Activated CD4-positive, alpha-beta T cell treated with anti-CD3 and anti-CD28 coated beads for 4 hours (primary cell): ENCODE measurements around the gene LRTM2.

Experiments used
- DNase-seq, 2 donors: peaks; one replicate each; pipeline ENCODE4 v3.0.0-alpha.2; 2020

Gene LRTM2

DNA sequence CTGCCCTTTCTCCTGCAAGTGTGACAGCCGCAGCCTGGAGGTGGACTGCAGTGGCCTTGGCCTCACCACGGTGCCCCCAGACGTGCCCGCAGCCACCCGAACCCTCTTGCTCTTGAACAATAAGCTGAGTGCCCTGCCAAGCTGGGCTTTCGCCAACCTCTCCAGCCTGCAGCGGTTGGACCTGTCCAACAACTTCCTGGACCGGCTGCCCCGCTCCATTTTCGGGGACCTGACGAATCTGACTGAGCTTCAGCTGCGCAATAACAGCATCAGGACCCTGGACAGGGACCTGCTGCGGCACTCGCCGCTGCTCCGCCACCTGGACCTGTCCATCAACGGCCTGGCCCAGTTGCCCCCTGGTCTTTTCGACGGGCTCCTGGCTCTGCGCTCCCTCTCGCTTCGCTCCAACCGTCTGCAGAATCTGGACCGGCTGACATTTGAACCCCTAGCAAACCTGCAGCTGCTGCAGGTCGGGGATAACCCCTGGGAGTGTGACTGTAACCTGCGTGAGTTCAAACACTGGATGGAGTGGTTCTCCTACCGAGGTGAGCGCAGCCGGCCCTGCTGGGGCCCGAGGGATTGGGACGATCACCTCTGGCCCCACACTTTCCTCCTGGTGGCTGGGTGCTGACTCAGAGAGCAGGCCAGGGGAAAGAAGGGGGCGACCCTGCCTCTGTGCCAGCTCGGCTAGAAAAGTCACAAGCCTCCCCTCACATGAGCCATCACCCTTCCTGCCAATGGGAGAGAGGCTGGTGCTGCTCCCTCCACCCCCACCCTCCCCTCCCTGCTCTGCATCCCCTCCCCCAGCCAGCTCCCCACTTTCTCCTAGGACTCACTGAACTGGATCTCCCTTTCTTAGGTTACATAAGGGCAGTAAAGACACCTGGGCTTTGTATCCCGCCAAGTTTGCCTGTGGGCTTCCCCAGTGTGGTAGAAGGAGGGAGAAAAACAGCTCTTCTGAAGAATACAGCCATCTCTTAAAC, 10.9 kb downstream of the LRTM2 start:
- no peak for DNase-seq

DNA sequence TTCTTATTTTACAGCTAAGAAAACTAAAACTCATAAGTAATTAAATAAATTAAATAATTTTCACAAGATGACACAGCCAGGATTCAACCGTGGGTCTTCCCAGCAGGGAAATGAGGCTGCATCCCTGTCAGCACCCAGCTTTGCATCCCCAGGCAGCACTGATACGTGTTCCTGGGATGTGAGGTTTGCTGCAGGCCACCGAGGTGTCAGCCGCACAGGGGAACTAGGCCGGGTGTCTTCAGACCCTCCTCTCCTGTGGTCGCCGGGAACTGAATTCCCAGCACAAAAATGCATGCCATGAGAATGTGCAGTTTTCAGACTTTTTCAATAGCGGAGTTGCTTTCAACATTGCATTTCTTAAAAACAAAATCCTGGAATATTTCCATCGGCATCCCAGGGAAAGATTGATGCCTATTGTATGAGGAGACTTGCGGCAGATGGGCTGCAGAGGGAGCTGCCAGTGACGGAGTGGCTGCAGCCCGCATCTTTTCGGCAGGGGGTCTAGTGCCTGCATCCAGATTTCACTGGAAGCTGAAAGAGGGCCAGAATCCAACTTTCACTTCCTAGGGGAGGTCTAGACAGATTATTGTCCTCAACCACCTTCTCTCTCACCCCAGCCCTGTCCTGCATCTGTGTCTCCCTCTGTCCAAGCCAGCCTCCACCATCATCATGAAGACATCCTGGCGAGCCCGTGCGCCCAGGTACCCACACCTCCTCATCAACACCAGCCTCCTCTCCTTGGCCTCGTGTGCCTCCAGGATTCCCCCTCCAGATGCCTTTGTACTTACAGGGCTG, 12.6 kb downstream of the LRTM2 start:
- no peak for DNase-seq

DNA sequence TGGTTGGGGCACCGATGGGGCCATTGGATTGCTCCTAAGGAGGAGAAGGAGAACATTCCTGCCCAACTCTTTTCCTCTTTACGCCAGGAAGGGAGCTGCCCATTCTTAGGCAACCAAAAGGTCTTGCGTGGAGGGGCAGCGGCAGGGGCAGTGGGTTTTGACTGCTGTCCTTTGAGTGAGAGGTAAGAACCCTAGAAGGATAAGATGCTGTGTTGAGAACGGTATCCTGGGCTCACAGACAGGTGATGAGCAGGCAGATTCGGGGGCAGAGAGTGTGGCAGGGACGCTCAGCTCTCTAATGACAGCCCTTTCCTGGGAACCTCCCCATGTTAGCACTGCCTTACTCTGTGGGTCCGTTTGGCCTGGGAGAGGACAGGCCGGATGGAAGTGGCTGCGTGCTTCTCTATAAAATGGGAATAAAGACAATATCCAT, 13.2 kb downstream of the LRTM2 start:
- DNase-seq = no peak

DNA sequence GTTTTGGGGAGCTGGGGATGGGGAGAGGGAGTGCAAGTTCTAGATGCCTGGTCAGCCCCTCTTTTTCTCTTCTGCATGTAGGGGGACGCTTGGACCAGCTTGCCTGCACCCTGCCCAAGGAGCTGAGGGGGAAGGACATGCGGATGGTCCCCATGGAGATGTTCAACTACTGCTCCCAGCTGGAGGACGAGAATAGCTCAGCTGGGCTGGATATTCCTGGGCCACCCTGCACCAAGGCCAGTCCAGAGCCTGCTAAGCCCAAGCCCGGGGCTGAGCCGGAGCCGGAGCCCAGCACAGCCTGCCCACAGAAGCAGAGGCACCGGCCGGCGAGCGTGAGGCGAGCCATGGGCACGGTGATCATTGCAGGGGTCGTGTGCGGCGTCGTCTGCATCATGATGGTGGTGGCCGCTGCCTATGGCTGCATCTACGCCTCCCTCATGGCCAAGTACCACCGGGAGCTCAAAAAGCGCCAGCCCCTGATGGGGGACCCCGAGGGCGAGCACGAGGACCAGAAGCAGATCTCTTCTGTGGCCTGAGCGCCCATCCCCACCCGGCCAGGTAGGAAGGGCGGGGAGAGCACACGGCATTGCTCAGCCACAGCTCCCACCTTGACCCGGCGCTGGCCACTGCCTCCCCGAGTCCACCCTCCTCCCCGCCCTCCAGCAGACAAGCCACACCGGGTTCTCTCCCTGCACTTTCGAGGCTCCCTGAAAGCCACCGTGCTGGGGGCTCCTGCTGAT, 14.0 kb downstream of the LRTM2 start:
- no peak for DNase-seq

DNA sequence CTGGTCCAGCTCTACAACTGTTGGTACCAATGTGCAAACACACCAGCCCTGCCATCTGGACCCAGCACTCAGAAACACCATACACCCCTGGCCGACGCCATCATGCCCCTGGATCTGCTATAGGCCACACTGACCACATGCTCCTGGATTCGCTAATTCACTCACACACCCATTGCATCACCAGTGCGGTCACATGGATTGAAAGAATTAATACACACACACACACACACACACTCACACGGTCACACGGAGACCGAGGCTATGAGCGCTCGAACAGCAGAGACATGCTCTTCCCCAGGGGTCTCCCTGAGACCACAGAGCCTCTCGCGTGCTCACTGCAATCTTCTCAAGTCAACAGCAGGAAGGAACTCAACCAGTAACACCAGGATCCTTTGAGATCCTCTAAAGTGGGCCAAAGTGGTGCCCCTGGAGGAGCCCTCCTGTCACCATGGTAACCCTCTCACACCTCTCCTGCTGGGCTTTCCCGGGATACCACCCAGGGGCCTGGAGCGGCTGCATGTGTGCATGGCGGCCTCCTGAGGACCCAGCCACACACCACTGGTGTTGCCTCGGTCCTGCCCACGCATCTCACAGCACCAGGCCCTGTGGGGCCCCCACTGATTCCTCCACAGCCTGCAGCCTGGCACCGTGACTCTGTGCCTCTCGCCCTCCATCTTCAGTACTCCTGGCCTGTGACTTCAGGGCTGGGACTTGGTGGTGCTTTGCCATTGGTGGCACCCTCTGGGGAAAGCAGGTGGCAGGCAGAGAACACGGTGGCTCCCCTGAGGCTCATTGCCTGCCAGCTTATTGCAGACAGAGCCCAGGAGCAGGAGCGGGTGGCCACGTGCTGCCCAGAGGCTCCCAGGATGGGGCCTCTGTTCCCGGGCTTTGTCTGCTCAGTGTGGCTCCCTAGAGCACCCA, 15.1 kb downstream of the LRTM2 start:
- no peak for DNase-seq

DNA sequence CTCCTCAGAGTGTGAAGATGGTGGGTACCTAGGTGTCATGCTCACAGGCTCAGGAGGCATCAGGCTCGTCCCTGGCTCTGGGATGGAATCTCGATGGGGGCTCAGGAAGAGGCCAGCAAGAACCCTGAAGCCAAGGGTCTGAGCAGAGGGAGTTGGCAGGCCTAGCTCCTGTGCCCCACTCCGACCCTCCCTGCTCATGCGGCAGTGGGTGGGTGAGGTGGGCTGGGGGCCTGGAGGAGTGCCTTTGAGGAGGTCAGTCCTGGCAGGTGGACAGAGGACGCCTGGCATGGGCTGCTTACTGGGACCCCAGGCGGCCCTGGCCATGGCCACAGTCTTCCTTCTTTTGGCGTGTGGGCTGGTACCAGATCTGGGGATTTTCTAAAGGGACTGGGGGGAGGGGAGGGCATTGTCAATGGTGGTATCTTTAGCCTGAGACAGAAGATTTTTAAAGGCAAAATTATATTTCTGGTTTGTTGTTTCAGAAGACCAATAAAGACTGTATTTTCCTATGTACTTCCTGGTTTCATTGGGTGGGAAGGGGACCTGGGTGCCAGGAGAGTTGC, 16.0 kb downstream of the LRTM2 start:
- no peak for DNase-seq

DNA sequence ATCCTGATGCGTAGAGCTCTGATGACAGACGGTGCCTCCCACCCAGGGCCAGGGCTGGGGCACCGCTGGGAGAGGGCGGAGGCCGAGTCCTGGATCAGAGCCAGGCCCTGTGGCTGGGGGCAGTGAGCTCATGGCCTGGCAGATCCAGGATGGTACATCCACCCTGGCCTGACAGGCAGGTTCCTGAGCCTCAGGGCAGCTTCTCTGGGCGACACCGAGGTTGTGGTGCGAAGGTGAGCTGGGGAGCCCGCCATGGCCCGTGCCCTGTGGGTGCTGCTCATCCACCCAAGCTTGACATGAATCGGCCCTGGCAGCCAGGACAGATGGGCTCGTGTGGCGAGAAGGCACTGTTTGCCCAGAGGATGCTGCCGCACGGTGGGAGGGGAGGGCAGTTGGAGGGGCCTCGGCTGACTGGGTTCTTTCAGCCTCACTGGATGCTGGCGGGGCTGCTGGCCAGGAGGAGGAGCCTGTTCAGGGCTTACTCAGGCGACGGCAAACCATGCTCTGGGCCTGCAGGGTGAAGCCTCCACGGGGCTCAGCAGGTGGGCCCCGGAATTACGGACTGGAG, 16.6 kb downstream of the LRTM2 start:
- DNase-seq = no peak

- DNase-seq = no peak
Observed at GRCh38 chr12:1837541-1838204, 17.3 kb downstream of the LRTM2 start.

DNA sequence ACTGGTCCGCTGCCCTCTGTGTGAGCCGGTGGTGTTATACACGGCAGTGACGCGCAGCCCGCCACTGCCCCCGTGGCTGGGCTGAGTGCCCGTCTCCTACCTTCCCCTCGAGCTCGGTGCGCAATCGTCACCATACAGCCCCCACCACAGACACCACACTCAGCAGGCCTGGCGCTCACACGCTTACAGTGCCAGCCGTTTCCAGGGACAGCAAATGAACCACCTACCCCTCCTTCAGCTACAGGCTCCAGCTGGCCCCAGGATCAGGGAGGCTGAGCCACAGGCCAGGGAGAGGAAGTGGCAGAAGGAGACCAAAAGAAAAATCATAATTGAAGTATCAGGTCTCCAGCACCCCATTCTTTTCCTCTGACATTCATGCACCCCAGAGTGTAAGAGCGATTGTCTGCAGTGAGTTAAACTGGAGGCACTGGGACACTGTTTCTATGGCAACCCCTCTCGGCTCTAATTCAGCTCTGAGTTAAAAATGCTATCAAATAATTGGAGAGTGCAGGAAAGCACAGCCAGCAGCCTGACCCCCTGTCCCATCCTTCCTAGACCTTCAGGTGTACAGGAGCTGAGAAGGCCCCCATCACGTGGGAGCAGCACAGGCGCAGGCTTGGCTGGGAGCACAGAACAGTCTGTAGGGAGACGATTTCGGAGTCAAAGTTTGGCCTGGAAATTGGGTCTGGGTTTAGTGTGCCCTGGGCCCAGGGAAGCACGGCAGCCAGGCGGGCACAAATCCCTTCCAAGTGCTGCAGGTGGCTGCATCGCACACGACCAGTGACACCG, 18.0 kb downstream of the LRTM2 start:
- no peak for DNase-seq

DNA sequence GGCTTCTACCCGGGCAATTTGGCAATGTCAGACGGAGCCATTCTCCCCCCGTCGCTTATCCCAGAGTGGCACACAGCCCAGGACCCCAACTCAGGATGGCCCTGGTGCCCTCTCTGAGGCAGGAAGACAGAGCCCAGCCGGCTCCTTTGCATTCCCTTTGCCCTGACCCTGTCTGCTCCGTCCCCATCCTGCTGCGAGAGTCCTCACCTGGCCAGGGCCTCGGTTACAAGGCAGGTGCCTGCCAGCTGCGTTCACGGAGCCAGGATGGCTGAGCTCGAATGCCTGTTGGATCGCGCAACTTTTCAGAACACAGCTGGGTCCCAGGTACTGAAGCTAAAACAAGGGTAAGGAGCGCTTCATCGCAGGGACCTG, 18.6 kb downstream of the LRTM2 start:
- DNase-seq = no peak

DNA sequence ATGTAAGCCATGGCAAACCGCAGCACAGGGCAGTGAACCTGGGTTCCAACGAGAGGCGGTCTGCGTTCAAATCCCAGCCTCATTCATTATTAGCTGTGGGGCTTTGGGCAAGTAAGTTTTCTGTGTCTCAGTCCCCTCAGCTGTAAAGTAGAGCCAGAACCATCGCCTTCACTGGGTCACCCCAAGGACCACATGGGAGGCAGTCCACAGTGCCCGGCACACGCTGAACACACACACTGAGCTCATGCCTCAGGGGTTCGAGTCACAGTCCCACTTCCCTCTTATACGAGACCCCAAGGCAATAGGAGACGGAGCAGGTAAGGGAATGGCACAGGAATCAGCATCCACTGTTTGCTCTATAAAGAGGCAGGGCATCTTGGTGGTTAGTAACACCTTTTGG, 19.1 kb downstream of the LRTM2 start:
- no peak for DNase-seq

DNA sequence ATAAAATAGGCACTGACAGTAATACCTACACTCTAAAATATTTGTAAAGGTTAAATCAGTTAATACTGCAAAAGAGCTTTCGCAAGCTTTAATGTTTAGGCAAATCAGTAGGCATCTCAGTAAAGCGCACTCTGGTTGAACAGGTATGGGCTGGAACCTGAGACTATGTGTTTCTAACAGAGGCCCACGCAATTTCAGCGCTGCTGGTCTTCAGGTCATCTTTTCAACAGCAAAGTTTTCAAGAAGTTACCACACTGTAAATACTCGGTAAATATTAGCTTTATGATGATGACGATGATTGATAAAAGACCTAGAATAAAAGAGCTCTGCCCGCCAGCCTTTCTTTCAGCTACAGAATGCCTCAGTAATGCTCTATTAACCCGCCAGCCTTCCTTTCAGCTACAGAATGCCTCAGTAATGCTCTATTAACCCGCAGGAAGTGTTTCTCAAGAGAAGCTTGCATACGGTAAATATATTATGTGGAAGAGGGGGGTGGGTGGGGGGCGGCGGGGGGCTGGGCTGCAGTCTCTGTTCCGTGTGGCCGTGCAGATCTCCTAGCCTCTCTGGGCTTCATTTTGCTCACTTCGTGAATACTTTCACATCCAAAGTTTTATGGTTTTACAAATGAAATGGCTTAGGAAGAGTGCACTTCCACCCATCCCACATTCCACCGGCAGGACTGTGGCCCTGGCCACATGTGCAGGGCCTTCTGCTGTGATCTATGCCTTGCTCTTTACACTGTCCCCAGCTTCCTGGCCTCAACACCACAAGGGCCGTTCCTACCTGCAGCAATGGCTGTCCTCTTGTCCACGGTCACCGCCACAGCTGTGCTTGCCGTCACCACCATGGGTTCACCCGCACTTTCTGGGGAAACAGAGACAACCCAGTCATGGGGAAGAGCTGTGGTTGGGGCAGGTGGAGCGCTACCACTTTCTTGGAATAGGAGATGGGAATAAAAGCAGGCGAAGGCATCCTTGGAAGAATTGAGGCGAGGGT, 19.9 kb downstream of the LRTM2 start:
- no peak for DNase-seq

DNA sequence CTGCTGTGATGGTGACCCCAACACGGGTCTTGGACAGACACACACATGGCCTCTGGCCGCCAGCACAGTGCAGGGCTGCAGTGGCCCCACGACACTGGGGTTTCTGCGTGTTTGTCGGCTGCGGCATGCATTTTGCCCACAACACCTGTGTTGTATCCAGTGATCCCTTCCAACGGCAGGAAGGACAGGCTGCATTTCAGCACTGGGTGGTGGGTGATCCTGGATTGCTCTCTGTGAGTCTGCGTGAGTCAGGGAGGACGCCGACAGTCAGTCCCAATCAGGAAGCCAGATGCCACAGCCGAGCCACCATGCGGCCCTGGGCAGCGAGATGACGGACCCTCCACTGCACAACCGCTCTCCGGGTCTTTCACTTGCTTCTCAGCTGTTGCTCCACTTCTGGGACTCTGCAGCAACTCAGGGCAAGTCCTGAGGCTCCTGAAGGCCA, 20.6 kb downstream of the LRTM2 start:
- no peak for DNase-seq

GRCh38 chr12:1841586-1842182, 21.3 kb downstream of the LRTM2 start:
- no peak for DNase-seq

DNA sequence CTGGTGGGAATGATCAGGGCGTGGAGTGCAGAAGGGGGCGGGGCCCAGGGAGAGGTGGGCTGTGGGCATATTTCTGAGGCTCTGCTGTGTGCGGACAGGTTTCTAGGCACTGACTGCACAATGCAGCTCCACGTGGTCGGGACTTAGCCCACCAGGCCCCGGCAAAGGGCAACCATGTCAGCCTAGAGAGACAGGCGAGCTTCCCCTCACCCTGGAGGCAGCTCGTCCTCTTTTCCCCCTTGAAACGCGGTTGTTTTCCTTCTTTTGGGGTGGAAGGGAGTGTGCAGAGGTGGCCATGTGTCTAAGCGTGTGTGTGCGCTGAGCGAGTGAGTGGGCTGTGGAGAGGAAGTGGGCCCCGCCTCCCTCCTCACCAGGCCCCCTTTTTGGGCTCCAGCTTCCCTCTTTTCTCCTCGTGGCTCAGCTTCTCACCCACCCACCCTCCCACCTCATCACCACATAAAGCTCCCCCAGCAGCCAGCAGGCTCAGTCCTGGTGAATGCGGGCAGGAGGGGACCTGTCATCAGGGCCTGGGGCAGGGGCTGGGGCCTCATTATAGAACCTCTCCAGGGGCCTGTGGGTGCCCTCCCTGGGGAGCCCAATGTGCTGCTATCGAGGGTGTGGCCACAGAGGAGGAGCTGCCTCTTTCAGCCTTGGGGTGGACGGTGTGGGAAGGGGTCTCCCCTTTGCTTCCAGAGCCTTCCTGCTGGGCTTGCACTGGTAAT, 22.0 kb downstream of the LRTM2 start:
- no peak for DNase-seq

DNA sequence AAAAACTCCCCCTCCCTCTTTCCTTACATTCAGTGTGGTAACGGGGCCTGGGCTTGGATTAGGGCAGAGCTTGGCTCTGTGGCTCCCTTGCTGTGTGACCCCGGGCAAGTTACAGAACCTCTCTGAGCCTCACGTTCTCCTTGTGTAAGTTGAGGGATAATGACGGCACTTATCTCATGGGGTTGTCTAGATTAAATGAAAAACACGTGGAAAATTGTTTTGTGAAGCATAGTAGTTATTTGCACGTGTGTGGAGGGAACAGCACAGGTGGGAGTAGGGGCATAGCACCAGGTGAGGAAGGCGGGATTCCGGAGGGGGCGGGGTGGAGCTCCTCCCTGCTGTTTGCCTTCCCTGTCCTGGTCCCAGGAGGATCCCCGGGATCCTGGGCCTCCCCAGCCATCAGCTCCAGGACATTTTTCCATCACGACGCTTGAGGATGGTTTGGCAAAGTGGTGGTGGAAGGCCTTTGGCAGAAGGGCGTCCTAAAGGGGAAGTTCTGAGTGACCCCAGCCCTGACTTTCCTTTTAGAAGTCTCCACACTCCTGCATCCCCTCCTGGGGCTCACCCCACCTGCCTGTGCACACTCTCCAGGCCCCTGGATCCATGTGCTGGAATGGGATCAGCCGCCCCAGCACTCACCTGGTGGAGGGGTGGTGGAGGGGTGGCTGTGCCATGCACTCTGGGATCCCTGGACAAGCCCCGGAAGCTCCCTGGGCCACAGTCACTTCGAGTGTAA, 22.7 kb downstream of the LRTM2 start:
- no peak for DNase-seq

DNA sequence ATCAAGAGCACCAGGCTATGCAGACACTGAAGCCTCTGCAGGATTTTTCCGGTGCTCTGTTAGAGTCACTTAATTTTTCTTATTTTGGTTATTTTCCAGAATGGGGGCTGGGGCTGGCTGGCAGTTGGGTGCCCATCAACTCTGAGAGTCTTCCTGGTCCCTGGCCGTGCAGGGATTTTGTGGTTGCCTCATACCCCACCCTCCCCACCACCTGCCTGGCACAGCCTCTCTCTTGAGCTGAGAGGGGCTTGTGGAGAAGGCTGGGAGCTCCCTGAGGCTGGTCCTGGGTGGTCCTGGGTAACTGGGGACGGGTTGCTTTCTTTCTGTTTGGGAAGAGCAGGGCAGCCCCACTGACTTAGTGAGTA, 23.3 kb downstream of the LRTM2 start:
- DNase-seq = no peak
